HG03025 (cell line): ENCODE data around the gene ZNF778.

Experiments used
- ATAC-seq: cut with Tn5 transposase; IDR thresholded peaks from one replicate; pipeline ENCODE4 v1.9.1; 2021; ENCODE audit warnings: mild to moderate bottlenecking, moderate library complexity; ENCODE audit not compliant: unreplicated experiment, low FRiP score

The ZNF778 gene

DNA sequence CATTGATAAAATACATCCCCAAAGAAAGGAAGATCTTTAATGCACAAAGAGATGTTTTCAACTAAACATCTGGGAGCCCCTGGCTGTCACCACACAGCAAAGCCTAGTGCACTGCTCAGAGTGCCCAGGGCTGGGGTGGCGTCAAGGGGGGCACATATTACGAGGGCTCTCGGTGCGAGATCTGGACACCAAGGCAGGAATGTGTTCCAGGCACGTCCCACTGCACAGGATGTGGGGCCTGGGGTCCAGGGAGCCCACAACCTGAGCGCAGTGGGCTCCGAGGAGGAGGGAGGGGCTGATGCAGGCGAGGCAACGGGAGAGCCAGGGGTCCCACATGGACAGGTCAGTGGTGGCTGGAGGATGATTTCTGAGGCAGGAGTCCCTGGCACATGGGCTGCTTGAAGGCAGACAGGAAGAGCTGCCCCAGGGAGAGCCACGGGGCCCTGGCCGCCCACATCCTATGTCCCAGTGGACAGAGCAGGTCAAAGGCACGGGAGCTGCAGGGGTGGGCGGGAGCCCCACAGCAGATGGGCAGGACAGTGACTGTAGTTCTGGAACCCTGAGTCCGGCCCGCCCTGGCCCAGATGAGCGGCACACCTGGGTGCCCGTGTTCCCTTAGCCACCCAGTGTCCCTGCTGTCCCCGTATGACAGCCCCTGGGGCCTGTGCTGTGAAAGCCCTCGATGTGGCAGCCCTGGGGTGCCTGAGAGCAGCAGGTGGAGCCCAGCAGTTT, 56.4 kb downstream of the ZNF778 start:
- no peak for ATAC-seq

DNA sequence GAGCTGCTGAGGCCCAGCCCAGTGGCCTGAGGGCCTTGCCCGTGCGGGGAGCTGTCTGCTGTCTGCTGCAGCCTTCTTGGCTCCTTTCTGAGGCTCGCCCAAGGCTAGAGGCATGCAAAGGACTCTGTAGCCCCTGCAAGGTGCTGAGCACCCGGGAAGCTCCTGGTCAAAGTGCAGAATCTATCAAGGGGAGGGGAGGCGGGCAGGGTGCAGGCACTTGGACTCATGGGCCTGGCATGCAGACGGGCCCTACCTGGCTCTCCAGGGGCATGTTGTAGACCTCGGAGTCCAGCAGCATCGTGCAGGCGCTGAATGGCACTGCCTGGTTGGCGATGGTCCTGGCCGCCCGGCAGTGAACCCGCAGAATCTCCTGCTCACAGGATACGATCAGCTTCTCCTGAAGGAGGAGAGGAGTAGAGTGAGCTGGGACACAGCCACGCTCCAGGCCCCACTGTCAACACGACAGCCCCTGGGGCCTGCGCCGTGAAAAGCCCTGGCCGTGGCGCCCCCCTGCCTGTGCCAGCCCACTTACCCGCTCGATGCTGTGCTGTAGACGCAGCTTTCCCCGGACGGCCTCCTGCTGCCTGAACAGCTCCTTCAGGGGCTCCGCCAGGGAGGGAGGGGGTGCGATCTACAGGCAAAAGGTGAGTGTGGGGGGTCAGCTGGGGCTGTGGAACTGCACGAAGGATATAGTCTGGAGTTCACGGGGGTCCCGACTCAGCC, 57.2 kb downstream of the ZNF778 start:
- ATAC-seq = no peak

DNA sequence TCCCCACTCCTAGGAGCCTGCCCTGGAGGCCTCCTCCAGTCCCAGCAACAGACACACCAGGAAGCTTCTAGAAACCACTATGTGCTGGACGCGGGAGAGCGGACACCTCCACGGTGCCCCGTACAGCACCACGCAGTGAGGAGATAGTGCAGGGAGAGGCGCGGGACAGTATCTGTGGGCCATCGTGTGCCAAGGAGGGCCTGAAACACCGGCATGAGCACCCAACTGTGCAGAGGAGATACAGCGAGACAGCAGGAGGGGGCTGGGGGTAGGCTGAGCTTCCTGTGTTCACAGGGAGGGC, 57.7 kb downstream of the ZNF778 start:
- ATAC-seq = no peak

DNA sequence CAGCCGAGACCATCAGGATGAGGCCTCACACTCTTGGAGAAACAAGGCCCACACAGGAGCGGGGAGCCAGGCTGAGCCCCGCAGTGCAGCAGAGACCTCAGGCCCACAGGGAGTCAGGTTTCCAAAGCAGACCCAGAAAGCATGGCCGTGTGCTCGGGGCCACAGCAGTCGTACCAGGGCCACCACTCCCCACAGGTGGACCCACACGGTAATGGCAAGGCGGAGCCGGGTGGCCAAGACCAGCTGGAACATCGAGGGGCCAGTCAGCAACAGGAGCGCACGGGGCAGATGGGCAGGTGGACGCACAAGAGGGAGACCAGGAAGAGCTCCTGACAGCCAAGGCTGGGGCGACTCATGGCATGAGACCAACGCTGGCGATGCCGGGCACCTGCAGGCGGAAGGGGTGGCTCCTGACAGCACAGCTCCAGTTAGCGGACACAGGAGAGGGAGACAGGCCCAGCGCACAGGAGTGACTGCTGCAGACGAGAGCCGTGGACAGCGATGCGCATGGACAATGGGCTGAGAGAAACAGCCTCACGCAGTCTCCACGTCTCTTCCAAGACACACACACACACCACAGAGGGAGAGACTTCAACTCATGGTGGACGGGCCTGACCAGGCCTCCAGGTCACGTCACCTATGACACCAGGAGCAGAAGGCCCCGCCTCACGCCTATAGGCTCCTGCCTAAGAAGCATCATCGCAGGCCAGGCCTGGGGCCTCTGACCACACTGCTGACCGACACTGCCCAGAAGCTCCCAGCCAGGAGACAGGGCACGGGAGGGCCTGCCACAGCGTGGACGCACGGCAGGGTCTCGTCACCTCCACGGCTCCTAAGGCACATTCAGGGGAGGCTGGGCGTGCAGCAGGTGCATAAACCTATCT, 58.6 kb downstream of the ZNF778 start:
- ATAC-seq = no peak

DNA sequence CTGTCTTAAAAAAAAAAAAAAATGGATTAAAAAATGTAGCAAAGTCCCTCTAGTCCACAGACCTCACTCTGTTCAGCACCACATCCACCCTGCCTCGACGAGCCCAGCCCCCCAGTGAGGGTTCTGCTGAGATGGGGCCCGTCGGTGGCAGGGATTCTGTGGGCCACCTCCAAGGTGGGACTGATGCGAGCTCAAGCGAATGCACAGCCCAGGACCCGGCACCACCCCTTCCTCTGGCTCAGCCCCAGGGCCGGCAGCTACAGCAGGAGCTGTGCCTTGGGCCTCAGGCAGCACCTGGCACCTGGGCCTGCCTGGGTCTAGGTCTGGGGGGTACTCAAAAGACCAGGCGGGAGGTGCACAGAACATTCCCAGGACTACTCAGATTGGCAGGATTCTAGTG, 59.5 kb downstream of the ZNF778 start:
- no peak for ATAC-seq

DNA sequence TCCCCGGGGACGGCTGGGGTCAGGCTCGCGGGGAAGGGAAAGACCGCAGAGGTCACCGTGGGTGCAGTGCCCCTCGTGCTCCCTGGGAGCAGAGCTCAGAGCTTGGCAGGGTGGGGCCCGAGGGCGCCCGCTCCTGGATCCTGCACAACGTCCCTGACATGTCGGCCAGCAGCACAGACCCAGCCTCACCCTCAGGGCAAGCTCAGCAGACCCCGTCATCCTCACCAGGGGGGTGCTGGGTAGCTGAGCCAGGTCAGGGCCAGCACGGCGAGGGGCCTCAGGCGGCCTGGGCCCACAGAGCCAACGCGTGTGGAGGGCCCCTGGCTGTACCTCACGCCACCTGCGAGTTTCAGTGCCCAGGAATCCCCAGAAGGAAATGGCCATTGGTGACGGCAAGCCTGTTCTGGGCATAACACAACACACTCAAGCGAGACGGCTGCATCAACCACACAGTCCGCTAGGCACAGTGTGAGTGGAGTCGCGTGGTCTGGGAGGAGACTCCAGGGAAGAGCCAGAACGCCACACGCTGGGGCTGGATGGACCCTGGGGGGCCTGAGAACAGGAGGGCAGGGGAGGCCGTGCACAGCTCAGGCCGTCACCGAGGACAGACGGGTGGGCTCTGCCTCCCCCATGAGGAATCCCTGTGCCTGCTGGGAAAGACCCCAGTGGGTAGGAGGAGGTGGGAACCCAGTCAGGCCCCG, 60.3 kb downstream of the ZNF778 start:
- no peak for ATAC-seq

DNA sequence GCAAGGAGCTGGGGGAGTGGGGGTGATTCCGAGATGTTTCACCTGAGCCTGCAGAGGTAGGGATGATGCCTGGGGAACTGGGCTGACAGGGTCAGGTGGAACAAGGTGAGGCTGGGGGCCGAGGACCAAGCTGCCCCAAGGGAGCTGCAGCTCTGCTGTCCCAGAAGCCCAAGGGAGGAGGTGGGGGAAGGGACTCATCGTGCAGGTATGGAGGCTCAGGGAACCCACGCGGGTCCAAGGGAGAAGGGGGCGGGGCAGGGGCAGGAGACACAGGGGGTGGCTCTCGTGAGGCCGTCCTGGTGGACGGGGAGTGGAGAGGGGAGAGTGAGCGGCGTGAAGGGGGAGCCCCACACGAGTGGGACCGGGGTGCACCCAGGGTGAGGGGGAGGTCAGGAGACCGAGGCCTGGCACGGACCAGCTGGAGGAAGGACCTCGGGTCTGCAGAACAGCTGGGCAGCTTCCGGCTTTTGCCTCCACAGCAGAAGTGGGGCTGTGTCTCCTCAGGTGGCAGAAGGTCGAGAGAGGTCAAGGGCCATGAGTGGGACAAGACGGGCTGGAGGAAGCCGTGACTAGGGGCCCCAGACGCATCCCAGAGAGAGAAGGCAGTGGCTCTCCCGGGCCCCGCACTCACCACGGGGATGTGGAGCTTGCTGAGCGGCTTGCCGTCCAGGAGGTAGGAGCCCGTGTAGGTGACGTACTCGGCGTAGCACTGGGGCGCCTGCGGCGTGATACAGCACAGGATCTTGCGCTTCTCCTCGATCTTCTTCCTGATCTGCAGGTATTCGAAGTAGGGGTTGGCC, 61.1 kb downstream of the ZNF778 start:
- ATAC-seq = no peak

DNA sequence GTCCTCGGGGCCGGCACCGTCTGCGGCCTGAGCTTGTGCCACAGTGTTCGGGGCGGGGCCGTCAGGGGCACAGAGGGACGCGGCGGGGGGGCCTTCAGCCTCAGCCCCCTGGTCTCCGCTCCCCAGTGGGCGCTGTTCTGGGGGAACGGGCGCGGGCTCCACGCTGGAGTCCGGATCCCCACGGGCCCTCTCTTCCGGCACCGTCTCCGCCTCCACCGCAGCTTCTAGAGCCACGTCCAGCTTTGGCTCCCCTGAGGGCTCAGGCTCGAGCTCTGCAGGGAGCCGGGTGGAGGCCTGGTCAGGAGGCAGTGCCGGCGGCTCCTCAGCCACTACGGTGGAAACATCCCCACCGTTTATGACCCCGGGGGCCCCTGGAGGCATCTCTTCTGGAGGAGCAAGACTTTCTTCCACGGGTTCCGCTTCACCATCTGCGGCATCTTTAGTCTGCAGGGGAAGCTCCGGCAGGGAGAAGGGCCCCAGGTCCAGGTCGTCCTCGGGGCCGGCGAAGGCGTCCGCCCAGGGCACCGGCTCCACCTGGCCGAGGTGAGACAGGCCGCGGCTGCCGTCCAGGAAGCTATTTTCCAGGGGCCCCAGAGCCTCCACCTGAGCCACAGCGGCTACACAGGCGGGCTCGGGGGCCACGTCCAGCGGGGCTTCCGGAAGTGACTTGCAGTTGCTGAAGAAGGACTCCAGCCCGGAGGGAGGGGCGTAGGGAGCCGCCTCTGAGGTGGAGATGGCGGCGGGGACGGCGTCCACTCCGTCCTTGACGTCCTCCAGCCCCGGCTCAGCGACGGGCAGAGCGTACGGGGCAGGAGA, 62.4 kb downstream of the ZNF778 start:
- no peak for ATAC-seq

DNA sequence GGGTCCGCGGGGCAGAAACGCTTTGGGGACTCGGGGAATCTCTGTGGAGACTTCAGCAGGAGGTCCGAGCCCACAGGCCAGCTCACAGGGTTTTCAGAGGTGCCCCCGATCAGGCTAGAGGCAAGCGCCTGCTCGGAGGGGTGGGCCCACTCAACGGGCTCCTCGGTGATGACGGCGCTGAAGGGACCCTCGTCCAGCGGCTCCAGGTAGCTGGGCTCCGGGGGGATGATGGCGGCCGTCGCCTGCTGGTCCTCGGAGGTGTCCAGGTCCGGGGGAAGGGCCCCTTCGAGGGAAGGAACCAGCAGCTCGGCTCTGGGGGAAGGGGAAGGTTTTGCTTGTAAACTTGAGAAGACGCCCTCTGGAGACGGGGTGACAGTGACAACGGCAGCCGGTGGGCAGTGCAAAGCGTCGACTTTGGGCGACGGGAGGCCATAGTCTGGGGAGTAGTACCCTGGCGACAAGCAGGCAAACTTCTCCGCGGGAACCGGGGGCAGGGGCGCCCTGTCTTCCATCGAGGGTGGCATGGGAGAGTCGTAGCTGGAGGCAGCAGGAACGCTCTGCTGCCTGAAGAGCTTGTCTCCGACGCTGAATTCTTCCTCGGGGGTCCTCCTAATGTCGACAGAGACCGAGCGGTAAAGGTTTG, 63.2 kb downstream of the ZNF778 start:
- no peak for ATAC-seq

DNA sequence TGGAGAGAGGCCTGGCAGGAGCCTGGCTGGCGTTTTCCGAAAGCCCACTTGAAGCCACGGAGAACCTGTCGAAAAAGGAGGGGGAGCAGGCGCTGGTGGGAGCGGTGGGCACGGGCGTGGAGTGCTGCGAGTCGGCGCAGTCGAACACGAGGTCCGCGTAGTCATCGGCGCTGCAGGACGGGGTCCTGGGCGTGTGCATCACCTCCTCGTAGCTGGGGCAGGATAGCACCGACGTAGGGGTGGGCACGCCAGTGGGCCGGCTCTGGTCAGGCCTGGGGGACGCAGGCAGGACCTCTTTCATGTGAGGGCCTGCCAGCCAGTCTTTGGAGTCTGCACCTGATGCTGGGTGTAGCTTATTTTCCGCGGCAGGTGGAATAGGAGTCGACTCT, 63.7 kb downstream of the ZNF778 start:
- no peak for ATAC-seq

DNA sequence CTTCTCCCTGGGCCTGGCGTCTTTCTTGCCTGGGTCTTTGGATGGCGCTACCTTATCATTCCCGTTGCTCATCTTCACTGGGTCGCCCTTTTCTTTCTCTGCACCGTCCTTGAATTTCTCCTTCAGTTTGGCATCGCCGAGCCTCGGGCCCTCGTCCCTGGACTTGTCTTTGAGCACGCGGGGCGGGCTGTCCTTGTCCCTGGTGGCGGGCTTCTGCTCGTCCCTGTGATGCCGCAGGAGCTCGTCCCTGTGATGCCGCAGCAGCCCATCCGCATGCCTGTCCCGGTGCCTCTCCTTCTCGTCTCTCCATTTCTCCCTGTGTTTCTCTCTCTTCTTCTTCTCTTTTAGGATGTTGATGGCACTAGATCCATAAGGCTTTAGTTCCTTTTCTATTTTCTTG, 64.3 kb downstream of the ZNF778 start:
- no peak for ATAC-seq

DNA sequence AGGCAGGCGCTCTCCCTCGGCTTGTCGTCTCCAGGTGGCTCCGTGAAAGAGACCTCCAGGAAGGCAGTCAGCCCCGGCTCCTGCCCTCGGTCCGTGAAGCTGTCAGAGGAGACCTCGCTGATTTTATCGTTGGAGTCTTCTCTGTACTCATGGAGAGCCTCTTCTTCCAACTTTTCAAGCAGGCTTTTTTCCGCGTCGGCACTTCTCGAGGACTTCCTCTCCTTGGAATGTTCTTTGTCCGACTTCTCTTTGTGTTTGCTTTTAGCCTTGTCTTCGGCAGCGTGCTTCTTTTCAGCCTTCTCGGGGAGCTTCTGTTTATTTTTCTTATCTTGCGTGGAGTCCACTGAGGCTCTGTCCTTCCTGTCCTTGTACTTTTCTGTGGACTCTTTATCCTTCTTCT, 65.0 kb downstream of the ZNF778 start:
- no peak for ATAC-seq

DNA sequence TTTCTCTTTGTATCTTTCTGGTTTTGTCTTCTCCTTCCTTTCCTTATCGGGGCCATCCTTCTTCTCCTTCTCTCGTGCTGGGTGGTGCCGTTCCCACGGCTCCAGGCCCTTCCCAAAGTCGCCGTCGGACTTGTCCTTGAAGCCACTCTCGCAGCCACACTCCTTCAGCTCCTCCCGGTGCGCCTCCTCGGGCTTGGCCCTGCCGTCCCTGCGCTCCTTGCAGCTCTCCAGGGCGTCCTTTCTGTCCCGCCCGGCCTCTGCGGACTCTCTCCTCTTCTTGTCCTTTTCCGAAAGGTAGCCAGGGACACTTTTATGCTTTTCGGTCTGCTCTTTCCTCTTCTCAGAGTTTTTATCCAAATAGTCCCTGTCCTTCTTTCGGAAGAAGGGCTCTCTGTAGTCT, 65.9 kb downstream of the ZNF778 start:
- no peak for ATAC-seq

DNA sequence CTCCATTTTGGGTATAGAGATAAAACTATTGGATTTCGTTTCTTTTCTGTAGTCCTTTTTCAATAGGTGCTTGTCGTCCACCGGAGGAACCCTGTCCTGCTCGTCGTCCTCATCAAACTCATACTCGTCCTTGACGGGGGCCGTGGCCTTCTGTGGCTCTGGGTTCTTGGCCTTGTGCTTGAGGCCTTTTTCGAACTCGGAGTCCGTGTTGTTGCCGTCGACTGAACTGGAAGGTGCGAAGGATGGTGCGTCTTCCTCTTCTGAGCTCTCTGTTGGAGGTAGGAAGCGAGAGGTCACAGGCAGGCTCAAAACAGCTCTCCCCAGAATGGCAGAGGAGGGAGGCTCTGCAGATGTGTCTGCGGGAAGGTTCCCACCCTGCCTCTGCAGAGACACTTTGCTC, 67.9 kb downstream of the ZNF778 start:
- no peak for ATAC-seq

DNA sequence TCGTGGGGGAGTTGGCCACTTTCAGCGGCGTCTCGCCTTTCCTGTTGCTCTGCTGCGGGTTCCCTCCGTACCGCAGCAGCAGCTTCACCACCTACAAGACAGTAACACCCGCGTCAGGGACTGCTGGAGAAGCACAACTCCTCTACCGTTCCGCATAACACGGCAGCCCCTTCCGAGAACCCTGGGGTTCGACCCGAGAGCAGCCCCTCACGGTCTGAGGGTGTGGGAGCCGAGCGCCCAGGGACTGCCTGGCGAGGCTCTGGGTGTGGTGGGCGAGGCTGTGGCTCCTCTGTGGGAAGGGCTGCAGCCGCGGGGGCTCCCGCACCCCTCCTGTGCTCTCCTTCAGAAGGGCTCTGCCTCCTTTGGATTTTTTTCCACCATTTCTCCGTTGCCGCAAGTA, 68.6 kb downstream of the ZNF778 start:
- ATAC-seq = no peak
